GM12878 (cell line): ENCODE measurements around the gene CROCC. TPM values are rescaled to one million over a fixed set of nuclear protein-coding genes. Genes with fewer than 3 reads are reported as not detected.

Experiments used
- ATAC-seq: fragments of 200-7000 bp; cut with Tn5 transposase; 3 replicates; pipeline ENCODE4 v1.9.1; 2020; ENCODE audit warnings: mild to moderate bottlenecking, moderate library complexity
- BruUV-seq: library from RNA; stranded (reverse); fragments of 400-500 nt; replicated peaks from 2 replicates; lab custom pipeline; 2021; lab: Mats Ljungman, UMichigan
- CTCF ChIA-PET: fragments of 300-600 bp; sonication (Branson Sonifier 250); formaldehyde crosslinking; extraction: SDS; loops from one replicate; lab custom pipeline; 2021; ENCODE audit warnings: inconsistent platforms; lab: Yijun Ruan, JAX
- POLR2A ChIA-PET: fragments of 350-600 bp; formaldehyde crosslinking; extraction: SDS; loops from one replicate; lab custom pipeline; 2021; ENCODE audit warnings: inconsistent platforms; lab: Charles Lee
- RAD21 ChIA-PET: fragments of 300-600 bp; sonication (Branson Sonifier 250); formaldehyde crosslinking; loops from one replicate; lab custom pipeline; 2023; ENCODE audit warnings: antibody characterized with exemption; ENCODE audit not compliant: unreplicated experiment; lab: Charles Lee
- SMC1A ChIA-PET: fragments of 300-600 bp; sonication (Branson Sonifier 250); formaldehyde crosslinking; loops from one replicate; lab custom pipeline; 2023; ENCODE audit not compliant: unreplicated experiment, uncharacterized antibody; lab: Charles Lee
- DNase-seq: peaks from one replicate; pipeline ENCODE4 v3.0.0-alpha.2; 2011; ENCODE audit warnings: low read depth, low spot score
- FAIRE-seq: peaks from 3 replicates; lab custom pipeline; 2011; peaks lifted over from hg19 to GRCh38; lab: Jason Lieb, UNC
- H2AFZ ChIP-seq: 2 replicates; pipeline ENCODE4 v1.6.0; 2011; ENCODE audit warnings: low read depth, low read length, control low read depth; ENCODE audit not compliant: control insufficient read depth
- H3K27ac ChIP-seq: 2 replicates; pipeline ENCODE4 v1.5.1; 2011; ENCODE audit warnings: control low read depth; ENCODE audit not compliant: control insufficient read depth, insufficient read depth
- H3K27me3 ChIP-seq, 2 experiments: replicated peaks in 1 of 2; 2 replicates each; pipeline versions ENCODE4 v1.6.0 to v1.6.1; 2011; ENCODE audit warnings: low read length in 1 of 2; ENCODE audit not compliant: control insufficient read depth in 2 of 2, insufficient read depth in 2 of 2
- H3K36me3 ChIP-seq, 2 experiments: 2 replicates each; pipeline ENCODE4 v1.5.1; 2011; ENCODE audit warnings: low read length in 1 of 2; ENCODE audit not compliant: control insufficient read depth in 2 of 2, insufficient read depth in 2 of 2
- H3K4me1 ChIP-seq: 2 replicates; pipeline ENCODE4 v1.6.1; 2011; ENCODE audit warnings: mild to moderate bottlenecking, low read length, moderate library complexity, mixed read lengths; ENCODE audit not compliant: control insufficient read depth, insufficient read depth
- H3K4me2 ChIP-seq: 2 replicates; pipeline ENCODE4 v1.6.0; 2011; ENCODE audit warnings: control low read depth; ENCODE audit not compliant: control insufficient read depth, insufficient read depth
- H3K4me3 ChIP-seq: fragments of 200-600 bp; sonication (generic); 2 replicates; pipeline ENCODE4 v1.5.1; 2016
- H3K79me2 ChIP-seq: 2 replicates; pipeline ENCODE4 v1.6.0; 2011; ENCODE audit warnings: low read length; ENCODE audit not compliant: control insufficient read depth, insufficient read depth
- H3K9ac ChIP-seq: 2 replicates; pipeline ENCODE4 v1.8.0; 2011; ENCODE audit warnings: low read length, control low read depth, mixed read lengths; ENCODE audit not compliant: control insufficient read depth, insufficient read depth
- H3K9me3 ChIP-seq: replicated peaks from 3 replicates; pipeline ENCODE4 v1.5.1; 2011; ENCODE audit warnings: mild to moderate bottlenecking, low read length; ENCODE audit not compliant: control insufficient read depth, insufficient read depth
- H4K20me1 ChIP-seq: 2 replicates; pipeline ENCODE4 v1.6.0; 2011; ENCODE audit not compliant: control insufficient read depth, insufficient read depth
- CREM ChIP-seq: IDR thresholded peaks from 2 replicates; pipeline ENCODE4 v1.6.1; 2014; ENCODE audit warnings: antibody characterized with exemption, low read depth
- KLF5 ChIP-seq: fragments of 450-650 bp; IDR thresholded peaks from 2 replicates; pipeline ENCODE4 v1.6.1; 2014; ENCODE audit warnings: mild to moderate bottlenecking; ENCODE audit not compliant: partially characterized antibody
- POLR2AphosphoS5 ChIP-seq: IDR thresholded peaks from 2 replicates; pipeline ENCODE4 v1.6.1; 2011; ENCODE audit warnings: mild to moderate bottlenecking, low read length, inconsistent platforms
- POU2F2 ChIP-seq: IDR thresholded peaks from 3 replicates; pipeline ENCODE4 v1.6.1; 2011; ENCODE audit warnings: low read depth, mild to moderate bottlenecking, low read length, borderline replicate concordance
- RFX5 ChIP-seq: IDR thresholded peaks from 2 replicates; pipeline ENCODE4 v1.6.1; 2011; ENCODE audit warnings: low read depth, low read length, improper control_type of control experiment
- SIX5 ChIP-seq: IDR thresholded peaks from 2 replicates; pipeline ENCODE4 v1.6.1; 2011; ENCODE audit warnings: mild to moderate bottlenecking, low read depth, low read length, moderate library complexity; ENCODE audit not compliant: severe bottlenecking
- STAT1 ChIP-seq: fragments of 450-650 bp; conservative IDR thresholded peaks from 2 replicates; pipeline ENCODE4 v1.6.1; 2014; ENCODE audit warnings: antibody characterized with exemption, mild to moderate bottlenecking
- TARDBP ChIP-seq: IDR thresholded peaks from 2 replicates; pipeline ENCODE4 v1.6.1; 2016; ENCODE audit warnings: borderline replicate concordance
- WGBS: methylation state at CpG from one replicate; pipeline ENCODE4 v1.1.6; 2016; ENCODE audit warnings: low lambda C conversion rate; ENCODE audit not compliant: insufficient replicate concordance, insufficient coverage; ENCODE audit errors: missing lambda C conversion rate; 5-methylcytosine and 5-hydroxymethylcytosine counted together
- in situ Hi-C: fragments of 300-500 bp; cut with MboI; formaldehyde crosslinking; loops from 9 replicates; pipeline ENCODE4 v1.14.3; 2018; ENCODE audit warnings: mixed read lengths
- intact Hi-C: fragments of 100-400 bp; cut with micrococcal nuclease; formaldehyde crosslinking; loops from one replicate; pipeline ENCODE4 v1.14.2; 2022; ENCODE audit not compliant: unreplicated experiment
- polyA plus RNA-seq, 11 experiments: library from polyadenylated mRNA; depleted of rRNA in 4 of 11; unstranded in 6 of 11; stranded (reverse) in 5 of 11; fragments of >200 nt; fragmentation: Nextera tagmentation in 4 of 11; fragmentation: Illumina TruSeq in 1 of 11; extraction: Ambion mirVana in 4 of 11; extraction: Trizol in 1 of 11; gene quantifications; 1 replicate in 1 of 11; 2 replicates in 10 of 11; pipeline versions ENCODE4 v1.2.1 to v1.2.3, GENCODE V29; 2011 to 2016; ENCODE audit warnings: inconsistent platforms in 2 of 11, missing spikeins in 2 of 11, low read depth in 1 of 11
- total RNA-seq, 4 experiments: library from RNA; depleted of rRNA in 3 of 4; stranded (reverse); fragments of >200 nt in 3 of 4; fragmentation: Illumina TruSeq in 1 of 4; extraction: Trizol in 1 of 4; gene quantifications; 2 replicates each; pipeline versions ENCODE4 v1.2.1 to v1.2.3, GENCODE V29; 2013 to 2021
- TF ChIP-seq, protein P1 (sequence below): fragments of 450-650 bp; IDR thresholded peaks from 2 replicates; pipeline ENCODE4 v1.6.1; 2017; ENCODE audit warnings: mild to moderate bottlenecking, moderate library complexity
- TF ChIP-seq, protein P2 (sequence below): fragments of 450-650 bp; IDR thresholded peaks from 2 replicates; pipeline ENCODE4 v1.6.1; 2017; ENCODE audit warnings: low read depth, mild to moderate bottlenecking, moderate library complexity
- TF ChIP-seq, protein P3 (sequence below): IDR thresholded peaks from 2 replicates; pipeline ENCODE4 v1.6.1; 2012; ENCODE audit warnings: mild to moderate bottlenecking, low read depth, low read length

The CROCC gene
- total and polyA plus RNA-seq, 10 of the 15 experiments (the other 5 are each of a cell fraction or from before 2014, with no cell fraction given) = 0.04 to 5.5 (median 2.3) TPM

DNA sequence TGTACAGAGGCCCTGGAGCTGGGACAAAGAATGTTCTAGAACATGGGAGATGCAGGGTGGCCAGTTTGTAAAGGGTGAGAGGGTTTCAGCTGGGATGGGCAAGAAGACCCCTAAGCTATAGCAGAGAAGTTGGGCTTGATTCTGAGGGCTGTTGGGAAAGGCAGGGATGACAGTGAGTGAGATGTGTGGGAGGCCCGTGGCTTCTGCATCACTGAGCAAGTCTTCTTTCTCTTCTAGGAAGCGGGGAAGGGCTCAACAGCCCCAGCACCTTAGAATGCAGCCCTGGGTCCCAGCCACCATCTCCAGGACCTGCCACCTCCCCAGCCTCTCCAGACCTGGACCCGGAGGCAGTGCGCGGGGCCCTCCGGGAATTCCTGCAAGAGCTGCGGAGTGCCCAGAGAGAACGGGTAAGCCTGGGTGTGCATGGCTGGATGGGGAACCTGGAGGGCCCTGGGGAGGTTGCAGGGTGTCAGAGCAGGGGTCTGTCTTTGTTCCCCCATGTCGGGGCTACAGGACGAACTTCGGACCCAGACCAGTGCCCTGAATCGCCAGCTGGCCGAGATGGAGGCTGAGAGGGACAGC lies 43.8 kb downstream of the CROCC start:
- ATAC-seq (no peak), FAIRE-seq (no peak)
- Histone ChIP-seq H3K27me3 (no peaks in the 10 kb centered on the region), H3K4me3 (no peak overlapping the region), H4K20me1 (no peaks in the 10 kb centered on the region), H3K79me2 (no peaks in the 10 kb centered on the region), H3K4me1 (no peaks in the 10 kb centered on the region), H3K9me3 (no peaks in the 10 kb centered on the region)
- SMC1A ChIA-PET = no interaction called here
- in situ Hi-C loops = no loop called here
- intact Hi-C loops = no loop called here
- no peak for TF ChIP-seq STAT1
- no peak for TF ChIP-seq CREM
- TF ChIP-seq POU2F2 = no peak
- no peak for TF ChIP-seq POLR2AphosphoS5
- TF ChIP-seq, protein P1, sequence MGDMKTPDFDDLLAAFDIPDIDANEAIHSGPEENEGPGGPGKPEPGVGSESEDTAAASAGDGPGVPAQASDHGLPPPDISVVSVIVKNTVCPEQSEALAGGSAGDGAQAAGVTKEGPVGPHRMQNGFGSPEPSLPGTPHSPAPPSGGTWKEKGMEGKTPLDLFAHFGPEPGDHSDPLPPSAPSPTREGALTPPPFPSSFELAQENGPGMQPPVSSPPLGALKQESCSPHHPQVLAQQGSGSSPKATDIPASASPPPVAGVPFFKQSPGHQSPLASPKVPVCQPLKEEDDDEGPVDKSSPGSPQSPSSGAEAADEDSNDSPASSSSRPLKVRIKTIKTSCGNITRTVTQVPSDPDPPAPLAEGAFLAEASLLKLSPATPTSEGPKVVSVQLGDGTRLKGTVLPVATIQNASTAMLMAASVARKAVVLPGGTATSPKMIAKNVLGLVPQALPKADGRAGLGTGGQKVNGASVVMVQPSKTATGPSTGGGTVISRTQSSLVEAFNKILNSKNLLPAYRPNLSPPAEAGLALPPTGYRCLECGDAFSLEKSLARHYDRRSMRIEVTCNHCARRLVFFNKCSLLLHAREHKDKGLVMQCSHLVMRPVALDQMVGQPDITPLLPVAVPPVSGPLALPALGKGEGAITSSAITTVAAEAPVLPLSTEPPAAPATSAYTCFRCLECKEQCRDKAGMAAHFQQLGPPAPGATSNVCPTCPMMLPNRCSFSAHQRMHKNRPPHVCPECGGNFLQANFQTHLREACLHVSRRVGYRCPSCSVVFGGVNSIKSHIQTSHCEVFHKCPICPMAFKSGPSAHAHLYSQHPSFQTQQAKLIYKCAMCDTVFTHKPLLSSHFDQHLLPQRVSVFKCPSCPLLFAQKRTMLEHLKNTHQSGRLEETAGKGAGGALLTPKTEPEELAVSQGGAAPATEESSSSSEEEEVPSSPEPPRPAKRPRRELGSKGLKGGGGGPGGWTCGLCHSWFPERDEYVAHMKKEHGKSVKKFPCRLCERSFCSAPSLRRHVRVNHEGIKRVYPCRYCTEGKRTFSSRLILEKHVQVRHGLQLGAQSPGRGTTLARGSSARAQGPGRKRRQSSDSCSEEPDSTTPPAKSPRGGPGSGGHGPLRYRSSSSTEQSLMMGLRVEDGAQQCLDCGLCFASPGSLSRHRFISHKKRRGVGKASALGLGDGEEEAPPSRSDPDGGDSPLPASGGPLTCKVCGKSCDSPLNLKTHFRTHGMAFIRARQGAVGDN = no peak
- TF ChIP-seq SIX5 = no peak
- TF ChIP-seq KLF5 = no peak
- no peak for TF ChIP-seq TARDBP
- TF ChIP-seq, protein P2, sequence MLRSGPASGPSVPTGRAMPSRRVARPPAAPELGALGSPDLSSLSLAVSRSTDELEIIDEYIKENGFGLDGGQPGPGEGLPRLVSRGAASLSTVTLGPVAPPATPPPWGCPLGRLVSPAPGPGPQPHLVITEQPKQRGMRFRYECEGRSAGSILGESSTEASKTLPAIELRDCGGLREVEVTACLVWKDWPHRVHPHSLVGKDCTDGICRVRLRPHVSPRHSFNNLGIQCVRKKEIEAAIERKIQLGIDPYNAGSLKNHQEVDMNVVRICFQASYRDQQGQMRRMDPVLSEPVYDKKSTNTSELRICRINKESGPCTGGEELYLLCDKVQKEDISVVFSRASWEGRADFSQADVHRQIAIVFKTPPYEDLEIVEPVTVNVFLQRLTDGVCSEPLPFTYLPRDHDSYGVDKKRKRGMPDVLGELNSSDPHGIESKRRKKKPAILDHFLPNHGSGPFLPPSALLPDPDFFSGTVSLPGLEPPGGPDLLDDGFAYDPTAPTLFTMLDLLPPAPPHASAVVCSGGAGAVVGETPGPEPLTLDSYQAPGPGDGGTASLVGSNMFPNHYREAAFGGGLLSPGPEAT = no peak
- no peak for TF ChIP-seq RFX5
- TF ChIP-seq, protein P3, sequence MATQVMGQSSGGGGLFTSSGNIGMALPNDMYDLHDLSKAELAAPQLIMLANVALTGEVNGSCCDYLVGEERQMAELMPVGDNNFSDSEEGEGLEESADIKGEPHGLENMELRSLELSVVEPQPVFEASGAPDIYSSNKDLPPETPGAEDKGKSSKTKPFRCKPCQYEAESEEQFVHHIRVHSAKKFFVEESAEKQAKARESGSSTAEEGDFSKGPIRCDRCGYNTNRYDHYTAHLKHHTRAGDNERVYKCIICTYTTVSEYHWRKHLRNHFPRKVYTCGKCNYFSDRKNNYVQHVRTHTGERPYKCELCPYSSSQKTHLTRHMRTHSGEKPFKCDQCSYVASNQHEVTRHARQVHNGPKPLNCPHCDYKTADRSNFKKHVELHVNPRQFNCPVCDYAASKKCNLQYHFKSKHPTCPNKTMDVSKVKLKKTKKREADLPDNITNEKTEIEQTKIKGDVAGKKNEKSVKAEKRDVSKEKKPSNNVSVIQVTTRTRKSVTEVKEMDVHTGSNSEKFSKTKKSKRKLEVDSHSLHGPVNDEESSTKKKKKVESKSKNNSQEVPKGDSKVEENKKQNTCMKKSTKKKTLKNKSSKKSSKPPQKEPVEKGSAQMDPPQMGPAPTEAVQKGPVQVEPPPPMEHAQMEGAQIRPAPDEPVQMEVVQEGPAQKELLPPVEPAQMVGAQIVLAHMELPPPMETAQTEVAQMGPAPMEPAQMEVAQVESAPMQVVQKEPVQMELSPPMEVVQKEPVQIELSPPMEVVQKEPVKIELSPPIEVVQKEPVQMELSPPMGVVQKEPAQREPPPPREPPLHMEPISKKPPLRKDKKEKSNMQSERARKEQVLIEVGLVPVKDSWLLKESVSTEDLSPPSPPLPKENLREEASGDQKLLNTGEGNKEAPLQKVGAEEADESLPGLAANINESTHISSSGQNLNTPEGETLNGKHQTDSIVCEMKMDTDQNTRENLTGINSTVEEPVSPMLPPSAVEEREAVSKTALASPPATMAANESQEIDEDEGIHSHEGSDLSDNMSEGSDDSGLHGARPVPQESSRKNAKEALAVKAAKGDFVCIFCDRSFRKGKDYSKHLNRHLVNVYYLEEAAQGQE = no peak
- TF ChIP-seq, all 136 proteins: peak for 0
- H3K27ac ChIP-seq = no peak overlapping the region
- RAD21 ChIA-PET = no interaction called here
- no peak overlapping the region for H3K4me2 ChIP-seq
- CTCF ChIA-PET = interaction anchor here (0.6 to 2.2 kb wide), 3 partner anchors 14 to 80 kb away, joined by 3 to 13 read pairs (median 4); no protein-coding TSS in a partner anchor
- 53% methylated on average over 13 of the region's 13 CpGs for WGBS
- no peak for DNase-seq
- POLR2A ChIA-PET = no interaction called here
- no peak overlapping the region for H3K9ac ChIP-seq
- no peaks in the 10 kb centered on the region for H3K36me3 ChIP-seq
- no TSS peak for BruUV-seq
- no peak overlapping the region for H2AFZ ChIP-seq
